Stimulated activated CD4-positive, alpha-beta T cell treated with anti-CD3 and anti-CD28 coated beads, Interleukin-4, amount 100 ng/mL, for 24 hours (primary cell): ENCODE measurements around the gene C17orf67.

Experiments used
- DNase-seq: peaks from one replicate; pipeline ENCODE4 v3.0.0-alpha.2; 2020

The C17orf67 gene, protein sequence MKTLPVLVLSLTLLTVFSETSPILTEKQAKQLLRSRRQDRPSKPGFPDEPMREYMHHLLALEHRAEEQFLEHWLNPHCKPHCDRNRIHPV

DNA sequence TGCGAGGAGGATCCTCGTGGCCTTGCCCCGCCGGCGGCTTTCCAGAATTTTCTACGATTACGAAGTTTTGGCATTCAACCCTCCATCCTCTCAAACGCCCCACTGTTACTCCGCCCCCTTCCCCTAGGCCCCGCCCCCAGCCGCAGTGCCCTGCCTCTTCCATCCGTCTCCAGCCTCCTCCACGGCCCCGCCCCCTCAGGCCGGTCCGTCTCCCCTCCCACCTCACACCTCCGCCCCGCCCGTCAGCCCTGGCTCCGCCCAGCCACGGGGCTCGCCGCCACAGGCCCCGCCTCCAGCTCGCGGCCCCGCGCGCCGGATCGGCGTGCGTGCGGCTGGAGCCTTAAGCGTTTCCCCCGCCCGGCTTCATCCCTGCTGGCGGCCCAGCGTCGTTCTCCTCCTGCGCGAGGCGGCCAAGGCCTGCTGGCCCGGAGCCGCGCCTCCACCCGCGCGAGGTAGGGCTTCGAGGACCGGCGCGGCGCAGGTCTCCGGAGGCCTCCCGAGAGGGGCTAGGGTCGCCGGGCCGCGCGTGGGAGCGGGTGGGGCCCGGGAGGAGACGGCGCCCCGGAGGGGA lies at the start of gene C17orf67, which contains the start of gene DGKE:
Gene C17orf67 (minus strand): TSS at position 112 of the 571 bp plus-strand sequence. CDS start 18,110 bp downstream, outside the sequence.
Gene DGKE (plus strand): TSS at position 343 of the 571 bp plus-strand sequence. CDS start 645 bp downstream, outside the sequence.
- peak; percentile 97 for DNase-seq

DNA sequence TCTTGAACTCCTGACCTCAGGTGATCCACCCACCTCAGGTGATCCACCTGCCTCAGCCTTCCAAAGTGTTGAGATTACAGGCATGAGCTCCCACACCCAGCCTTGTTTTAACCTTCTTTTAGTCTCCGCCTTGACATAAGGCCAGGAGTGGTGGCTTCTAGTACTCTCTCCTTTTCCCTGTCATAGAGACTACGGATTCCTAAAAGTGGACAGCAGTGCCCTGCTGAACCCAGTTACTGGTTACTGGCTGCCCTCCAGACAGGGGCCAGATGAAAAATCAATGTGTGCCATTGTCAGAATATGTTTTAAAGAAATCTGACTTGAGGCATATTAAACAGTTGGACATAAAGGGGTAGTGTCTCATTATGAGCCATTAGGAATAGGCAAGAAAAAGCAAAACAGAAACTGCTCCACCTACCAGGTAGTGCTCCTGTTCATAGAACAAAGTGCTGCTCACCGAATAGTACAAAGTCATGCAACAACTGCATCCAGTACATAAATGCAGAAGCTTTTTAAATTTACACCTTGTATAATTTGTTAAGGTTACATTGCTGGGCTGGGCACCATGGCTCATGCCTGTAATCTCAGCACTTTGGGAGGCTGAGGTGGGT lies 48.1 kb upstream of the C17orf67 start:
- DNase-seq = no peak

DNA sequence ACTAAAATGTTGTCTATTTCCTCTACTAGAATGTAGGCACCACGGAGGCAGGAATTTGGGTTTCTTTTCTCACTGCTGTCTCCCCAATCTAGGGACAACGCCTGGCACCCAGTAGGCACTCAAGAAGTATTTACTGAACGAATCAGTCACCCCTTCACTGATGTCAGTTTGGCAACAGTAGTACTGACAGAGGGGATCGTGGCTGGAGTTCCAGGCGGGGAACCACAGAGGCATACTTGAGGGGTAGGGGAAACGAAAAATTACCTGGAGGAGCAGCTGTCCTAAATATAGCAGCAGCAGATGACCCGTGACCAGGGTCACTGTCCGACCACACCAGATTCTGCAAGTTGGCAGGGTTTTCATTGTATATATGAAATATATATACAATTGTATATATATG lies 46.9 kb upstream of the C17orf67 start:
- no peak for DNase-seq

DNA sequence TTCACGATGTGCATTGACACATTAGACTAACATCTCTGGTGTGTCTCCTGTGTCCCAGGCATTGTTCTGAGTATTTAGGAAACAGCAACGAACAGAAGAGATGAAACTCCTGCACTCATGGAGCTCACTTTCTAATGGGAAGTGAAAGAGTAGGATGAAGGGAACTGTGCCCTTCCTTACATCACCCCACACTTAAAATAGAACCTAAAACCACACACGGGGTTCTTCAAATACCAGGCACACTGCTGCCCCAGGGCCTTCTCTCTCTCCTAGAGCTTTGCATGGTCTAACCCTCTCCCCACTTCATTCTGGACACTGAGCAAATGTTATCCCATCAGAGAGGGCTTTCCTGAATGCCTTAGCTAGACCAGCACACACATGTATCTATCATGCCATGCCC lies 46.4 kb upstream of the C17orf67 start:
- DNase-seq = no peak

DNA sequence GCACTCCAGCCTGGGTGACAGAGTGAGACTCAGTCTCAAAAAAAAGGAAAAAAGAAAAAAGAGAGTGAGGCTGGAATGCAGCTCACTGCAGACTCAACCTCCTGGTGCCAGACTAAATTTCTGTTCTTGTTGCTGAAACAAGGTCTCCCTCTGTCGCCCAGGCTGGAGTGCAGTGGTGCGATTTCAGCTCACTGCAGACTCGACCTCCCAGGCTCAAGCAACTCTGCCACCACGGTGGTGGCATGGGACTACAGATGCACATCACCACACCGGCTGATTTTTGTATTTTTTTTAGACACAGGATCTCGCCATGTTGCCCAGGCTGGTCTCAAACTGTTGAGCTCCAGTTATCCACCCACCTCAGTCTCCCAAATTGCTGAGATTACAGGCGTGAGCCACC lies 45.6 kb upstream of the C17orf67 start:
- no peak for DNase-seq

DNA sequence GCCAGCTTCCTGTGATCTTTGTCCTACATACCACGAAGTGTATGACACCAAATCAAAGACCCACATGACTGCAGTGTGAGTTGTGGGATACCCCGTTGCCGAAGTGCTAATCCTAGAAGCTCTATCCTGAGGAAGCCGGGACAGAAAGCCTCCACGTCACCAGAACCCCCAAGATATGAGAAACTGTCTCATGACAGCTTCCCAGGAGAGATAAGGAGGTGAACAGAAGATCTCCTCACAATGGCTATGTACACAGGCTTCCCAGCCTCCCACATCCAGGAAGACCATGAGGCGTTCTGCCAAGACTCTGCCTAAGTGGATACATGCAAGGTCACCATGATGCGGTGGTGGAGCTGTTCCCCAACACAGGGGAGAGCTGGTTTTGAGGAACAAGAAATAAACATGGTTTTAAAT lies 43.1 kb upstream of the C17orf67 start:
- no peak for DNase-seq

DNA sequence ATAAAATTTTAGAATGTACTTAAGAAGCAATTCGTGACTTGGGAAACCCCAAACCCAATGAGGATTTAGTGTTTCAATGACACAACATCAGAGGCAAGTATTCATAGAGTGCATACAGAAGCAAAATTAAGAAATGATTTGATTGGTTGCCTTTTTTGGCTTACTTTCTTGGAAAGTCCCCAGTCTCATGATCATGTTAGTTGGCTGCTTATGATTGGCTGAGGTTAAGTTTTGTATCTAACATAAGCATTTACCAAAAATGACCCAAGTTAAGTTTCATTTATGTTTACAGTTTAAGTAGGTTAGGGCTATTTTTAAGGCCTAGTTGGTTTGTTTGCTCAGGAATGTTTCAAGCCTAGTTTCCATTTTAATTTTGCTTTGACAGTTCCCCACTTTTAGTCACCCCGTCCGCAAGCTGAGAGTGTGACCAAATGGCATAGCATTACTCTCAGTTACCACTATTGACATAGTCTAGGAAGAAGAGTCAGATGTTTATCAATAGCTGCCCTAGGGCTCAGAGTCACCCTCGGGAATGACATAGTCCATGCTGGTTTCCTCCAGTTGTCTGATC lies 36.4 kb upstream of the C17orf67 start:
- DNase-seq = no peak

DNA sequence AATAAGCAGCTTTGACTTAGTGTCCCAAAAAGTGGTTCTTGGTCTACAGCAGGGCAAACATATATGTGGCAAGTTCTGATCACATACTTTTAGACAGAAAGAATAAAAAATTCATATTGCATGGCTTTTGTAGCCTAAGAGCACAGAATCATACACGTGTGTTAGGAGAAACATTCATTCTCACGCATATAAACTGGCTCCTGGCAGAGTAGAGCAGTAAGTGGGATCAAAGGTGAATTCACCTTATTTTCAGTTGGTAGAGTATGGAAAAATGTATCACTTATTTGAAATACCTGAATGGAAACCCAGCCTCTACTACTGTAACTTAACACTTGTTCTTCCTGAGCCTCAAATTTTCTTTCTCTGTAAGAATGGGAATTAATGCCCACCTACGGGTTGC lies 35.0 kb upstream of the C17orf67 start:
- no peak for DNase-seq

DNA sequence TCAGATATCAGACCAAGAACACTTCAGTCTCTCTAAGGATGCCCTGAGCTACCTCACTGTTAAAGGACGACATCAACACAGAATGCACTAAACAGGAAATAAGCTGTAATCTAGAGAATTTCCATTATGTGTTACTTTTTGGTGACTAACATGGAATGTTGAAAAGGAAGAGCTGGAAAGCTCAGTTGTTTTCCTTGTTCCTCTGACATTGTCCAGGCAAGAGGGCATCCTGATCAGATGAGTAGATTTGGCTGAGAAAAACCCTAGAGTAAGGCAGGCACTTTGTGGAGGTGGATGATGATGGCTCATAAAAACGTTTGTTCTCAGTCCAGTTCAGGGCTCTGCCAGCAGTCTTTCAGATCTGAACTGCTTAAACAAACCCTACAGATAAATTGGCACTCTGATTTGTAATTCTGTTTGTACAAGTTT lies 34.2 kb upstream of the C17orf67 start:
- DNase-seq = no peak

DNA sequence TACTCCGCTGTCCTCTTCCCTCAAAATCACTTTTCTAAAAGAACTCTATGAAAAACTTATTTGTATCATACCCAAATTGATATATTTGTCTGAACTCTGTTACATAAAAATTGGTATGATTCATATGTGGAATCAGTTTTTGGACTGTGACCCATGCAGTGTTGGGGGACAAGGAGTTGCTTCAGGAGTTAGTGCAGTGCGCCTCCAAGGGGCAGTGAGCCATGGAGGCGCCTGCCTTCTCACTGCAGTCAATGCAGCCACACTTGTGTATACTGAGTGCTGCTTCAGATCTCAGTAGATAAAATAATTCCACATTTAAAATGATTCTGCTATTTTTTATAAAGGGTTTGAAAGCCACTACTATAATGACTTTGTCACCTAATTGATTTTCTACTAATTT lies 32.8 kb upstream of the C17orf67 start:
- DNase-seq = no peak

DNA sequence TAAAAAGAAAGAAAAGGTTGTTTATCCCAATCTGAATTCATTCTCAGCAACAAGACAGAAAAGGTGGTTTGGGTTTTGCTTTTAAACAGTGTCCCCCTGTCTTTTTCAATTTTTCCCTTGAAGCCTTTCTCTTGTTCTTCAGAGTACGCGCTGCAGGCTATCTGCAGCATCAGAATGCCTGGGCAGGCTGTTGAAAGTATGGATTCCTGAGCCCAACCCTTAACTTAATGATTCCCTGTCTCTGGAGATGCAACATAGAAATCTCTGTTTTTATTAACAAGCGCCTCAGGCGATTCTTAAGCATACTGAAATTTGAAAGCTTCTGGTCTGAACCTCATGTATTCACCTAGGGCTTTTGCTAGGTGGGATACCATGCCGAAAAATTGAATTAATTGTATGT lies 32.4 kb upstream of the C17orf67 start:
- DNase-seq = no peak

DNA sequence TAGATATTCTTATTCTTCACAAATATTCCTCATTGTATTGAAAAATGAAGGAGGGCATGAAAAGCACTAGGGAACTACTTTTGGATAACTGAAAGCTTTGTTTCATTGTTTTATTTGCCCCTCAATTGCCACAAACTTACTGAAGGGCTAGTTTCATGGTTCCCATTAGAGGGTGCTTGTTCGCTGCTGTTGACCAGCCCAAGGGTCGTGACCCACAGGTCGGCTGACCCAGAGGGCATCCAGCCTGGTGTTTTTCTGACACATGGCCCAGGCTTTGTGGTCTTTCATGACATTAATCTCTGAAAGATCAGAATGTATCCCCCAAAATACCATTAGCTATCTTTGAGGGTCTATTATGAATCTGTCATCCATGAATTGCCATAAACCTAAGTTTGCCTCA lies 30.3 kb upstream of the C17orf67 start:
- no peak for DNase-seq

DNA sequence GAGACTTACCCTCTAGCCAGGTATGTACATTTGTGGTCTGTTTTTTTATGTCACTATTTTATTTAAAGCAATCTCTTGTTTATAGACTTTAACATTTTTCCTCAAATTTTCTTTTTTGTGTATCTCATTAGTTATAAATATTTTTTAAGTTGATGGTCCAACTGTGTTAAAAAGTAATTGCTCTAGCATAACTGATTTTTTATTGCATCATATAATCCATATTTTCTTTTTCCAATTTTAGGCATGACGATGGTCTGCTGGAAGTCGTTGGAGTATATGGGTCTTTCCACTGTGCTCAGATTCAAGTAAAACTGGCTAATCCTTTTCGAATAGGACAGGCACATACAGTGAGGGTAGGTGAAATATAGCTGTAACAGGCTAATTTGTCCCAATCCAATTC lies 28.2 kb upstream of the C17orf67 start:
- no peak for DNase-seq

DNA sequence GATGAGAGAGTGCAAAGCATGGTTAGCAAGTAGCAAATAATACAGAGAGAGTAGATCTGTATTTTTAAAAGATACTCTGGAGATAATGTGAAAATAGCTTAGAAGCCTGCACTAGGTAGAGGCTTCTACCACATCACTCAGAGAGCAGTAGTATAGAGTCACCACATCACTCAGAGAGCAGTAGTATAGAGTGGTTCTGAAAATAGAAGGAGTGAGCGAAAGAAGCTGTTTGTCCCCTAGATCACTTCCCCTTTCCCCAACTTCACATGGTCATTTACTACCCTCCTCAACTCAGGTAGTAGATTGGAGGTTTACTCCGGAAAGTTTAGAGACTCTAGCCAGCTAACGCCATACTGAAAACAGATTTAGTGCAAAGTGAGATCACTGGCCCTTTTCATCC lies 17.3 kb upstream of the C17orf67 start:
- DNase-seq = no peak

DNA sequence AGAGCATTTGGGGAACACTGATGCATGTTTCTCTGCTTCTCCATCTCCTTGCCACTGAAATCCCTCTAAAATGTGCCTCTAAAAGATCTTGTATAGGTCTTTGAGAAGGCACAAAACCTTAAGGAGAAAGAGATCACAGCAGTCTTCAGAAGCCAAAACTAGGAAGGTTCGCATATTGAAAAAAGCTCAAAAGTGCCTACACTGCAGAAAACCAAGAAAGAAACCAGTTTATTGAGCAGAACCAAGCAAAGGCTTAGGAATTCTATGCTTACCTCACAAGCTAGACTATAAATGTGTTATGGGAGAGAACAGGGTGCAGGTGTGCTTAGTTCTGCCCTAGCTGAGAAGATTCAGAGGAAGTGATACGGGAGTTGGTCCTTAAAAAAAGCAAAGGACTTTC lies 16.9 kb upstream of the C17orf67 start:
- DNase-seq = no peak

DNA sequence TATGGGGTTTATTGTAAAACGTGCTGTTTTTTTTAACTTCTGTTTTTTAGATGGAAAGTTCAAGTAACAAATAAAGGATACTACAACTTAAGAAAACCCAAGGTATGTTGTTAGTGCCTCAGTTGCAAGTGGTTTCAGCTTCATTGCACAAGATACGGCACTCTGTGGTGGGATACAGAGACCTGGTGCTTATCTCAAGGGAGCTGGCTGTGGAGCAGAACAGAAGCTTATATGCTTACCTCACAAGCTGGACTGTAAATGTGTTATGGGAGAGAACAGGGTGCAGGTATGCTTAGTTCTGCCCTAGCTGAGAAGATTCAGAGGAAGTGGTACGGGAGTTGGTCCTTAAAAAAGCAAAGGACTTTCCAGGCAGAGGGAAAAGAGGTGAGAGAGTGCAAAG lies 15.4 kb upstream of the C17orf67 start:
- DNase-seq = no peak

DNA sequence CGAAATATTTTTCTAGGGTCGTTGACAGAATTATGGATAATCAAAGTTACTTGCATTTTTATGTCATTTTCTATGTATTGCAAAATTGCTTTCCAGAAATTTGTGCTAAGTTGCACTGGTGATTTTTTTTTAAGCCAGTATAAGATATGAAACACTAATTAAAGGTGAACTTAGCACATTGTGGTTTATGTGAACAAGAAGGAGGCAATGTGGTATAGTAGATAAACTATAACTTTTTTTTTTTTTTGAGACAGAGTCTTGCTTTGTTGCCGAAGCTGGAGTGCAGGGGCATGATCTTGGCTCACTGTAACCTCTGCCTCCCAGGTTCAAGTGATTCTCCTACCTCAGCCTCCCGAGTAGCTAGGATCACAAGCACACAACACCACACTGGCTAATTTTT lies 13.4 kb upstream of the C17orf67 start:
- DNase-seq = no peak

DNA sequence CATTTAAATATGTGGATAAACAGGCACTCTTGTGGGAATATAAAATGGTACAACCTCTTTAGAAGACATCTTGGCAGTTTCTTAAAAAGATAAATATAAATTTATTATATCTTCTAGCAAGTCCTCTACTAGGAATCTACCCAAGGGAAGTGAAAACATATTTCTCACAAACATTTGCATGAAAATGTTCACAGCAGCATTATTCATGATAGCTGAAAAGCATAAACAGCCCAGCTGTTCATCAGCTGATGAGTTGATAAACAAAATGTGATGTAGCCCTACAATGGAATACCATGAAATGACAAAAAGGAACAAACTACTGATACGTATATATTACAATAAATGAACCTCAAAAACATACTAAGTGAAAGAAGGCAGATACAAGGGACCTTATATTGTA lies 12.2 kb upstream of the C17orf67 start:
- DNase-seq = no peak

DNA sequence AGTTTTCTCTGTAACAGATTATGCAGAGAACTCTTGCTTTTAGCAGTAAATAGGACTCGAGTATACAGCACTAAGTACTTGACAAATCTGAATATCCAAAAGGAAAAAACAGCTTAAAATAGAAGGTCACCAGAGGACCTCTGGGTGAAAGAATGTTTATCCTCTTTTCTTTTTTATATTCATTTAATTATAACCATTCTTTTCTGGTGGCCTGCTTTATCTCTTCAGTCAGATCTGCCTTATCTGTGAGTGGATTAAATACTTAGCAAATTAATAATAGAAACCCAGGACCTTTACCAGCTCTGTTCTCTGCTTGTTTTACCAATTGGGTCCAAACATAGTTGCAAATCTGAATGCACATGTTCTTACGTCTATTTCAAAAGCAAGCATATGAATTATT lies 8.9 kb upstream of the C17orf67 start:
- DNase-seq = no peak

DNA sequence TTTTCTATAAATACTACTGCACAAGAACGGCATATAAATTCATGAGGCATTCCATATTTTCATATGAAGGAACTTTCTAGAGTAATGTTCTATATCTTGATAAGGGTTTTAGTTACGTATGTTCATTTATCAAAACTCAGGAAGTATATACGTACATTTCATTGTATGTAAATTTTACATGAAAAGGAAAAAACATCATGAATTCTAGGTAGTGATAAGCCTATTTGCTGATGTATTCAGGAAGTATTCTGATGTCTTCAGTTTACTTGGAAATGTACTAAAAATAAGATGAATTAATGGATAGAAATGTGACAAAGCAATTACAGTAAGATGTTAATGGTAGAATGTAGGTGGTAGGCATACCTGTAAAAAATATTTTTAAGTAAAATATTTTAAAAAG lies 5.0 kb upstream of the C17orf67 start:
- DNase-seq = no peak

DNA sequence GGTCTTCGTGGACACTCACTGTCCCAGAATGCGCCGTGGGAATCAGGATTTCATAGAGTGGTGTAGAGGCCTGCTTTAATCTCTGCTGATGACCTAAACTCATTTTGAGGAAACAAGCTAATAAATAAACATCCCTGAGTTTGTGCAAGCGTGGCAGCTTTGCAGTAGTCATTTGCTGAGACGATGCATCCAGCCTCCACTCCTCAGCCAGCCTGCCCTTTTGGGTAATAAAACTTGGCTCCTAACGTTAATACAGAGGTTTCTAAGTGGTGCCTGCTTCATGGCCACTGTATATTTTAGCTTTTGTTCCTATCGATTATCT lies 1.5 kb upstream of the C17orf67 start:
- DNase-seq = no peak

DNA sequence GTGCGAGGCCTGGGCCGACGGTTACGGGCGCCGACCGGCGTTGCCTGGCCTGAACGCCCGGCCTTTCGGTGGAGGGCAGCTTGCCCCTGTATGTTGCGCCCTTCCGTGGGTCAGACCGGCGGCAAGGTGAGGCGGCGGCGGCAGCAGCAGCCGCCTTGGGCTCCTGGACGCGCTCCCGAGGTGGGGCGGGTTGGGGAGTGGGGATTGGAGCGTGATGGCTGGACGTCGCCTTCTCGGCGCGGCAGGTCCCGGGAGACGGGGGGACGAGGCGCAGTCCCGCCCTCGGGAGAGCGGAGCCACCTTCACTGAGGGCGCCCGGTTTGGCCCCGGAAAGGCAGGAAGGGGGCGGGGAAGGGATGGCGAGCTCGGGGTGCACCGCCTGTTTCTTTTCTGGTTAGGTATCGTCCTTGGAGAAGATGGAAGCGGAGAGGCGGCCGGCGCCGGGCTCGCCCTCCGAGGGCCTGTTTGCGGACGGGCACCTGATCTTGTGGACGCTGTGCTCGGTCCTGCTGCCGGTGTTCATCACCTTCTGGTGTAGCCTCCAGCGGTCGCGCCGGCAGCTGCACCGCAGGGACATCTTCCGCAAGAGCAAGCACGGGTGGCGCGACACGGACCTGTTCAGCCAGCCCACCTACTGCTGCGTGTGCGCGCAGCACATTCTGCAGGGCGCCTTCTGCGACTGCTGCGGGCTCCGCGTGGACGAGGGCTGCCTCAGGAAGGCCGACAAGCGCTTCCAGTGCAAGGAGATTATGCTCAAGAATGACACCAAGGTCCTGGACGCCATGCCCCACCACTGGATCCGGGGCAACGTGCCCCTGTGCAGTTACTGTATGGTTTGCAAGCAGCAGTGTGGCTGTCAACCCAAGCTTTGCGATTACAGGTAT lies 902 bp upstream of the C17orf67 start:
- peak; percentile 72 for DNase-seq

DNA sequence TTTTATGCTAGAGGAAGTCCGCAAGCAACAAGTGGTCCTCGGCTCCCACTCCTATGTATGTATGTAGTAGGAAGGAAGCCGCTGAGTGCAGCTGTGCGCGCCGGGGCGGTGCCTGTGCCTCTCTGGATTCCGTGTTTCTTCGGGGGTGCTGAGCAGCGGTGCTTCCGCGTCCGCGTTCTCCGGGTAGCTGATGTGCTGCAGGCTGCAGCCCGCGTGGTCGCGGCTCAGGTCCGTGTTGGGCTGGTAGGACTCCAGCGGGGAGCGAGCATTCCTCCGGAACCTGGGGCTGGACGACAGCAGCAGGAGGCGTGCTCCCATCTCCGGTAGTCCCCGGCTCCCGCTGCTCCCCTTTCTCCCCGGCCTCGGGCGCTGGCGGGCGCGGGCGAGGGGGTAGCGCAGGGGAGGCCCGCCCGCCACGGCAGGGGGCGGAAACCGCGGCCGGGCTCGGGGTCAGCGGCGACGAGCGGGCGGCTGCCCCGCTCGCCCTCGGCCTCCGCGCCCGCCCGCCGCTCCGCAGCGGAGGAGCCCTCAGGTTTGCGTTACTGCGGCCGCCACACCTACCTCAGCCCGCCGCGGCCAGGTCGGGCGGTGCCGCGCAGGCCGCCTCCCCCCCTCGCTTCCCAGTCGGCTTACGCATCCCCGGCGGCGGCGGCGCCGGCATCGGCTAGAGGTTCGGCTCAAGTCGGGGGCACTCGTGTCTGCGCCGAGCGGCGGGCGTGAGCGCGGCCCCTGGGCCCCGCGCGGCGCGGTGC lies 487 bp downstream of the C17orf67 start:
- peak; percentile 64 for DNase-seq
